ENCODE results near the gene DTL. TPM values are rescaled to one million over a fixed set of nuclear protein-coding genes. Genes with fewer than 3 reads are reported as not detected.
A peak's percentile ranks its signal among the peaks of the same experiment; 100 is the strongest.

The DTL gene
- total RNA-seq, 1 experiment from 2014 or later: 73.0 TPM

DNA sequence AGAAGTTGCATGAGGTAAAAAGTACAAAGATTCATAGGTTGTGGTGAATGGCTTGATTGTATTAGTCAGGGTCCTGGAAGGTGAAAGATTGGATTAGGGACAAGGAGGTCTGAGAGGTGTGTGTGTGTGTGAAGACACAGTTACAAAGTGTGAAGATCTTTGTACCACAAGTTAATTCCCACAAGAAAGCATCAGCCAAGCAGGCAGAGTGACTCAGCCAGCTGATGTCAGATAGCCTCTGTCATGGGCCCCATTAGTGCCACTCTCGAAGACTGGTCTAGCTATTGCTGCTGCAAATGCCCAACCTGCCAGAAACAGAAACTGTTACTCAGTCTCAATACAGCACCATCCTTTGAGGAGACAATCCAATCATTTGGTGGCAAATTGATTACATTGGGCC, 96.5 kb downstream of the DTL start:
- no peak overlapping the region for H3K27ac ChIP-seq (ENCODE audit: insufficient read length, low read depth, low read length)
- H4K8ac ChIP-seq (replicated peaks; ENCODE audit: insufficient read length, low read depth, low read length): no peak overlapping the region
- no peak overlapping the region for H3K9ac ChIP-seq (ENCODE audit: extremely low read depth, insufficient read length, low read length)
- no peak overlapping the region for H2BK15ac ChIP-seq (ENCODE audit: low read depth, low read length)
- H3K9me3 ChIP-seq (ENCODE audit: control insufficient read depth, low read depth, low read length): no peaks in the 10 kb centered on the region
- H3K14ac ChIP-seq (ENCODE audit: insufficient read depth, low read length): no peak overlapping the region
- H4K91ac ChIP-seq (ENCODE audit: insufficient read length, low read depth, low read length): no peak overlapping the region
- H4K5ac ChIP-seq (ENCODE audit: insufficient read length, low read depth, low read length): no peak overlapping the region
- Mint-ChIP-seq H3K4me3 (no peak overlapping the region), H3K27me3 (ENCODE audit: low read depth) (no peaks in the 10 kb centered on the region; the same call in 1 of the 2 replicates), H3K4me1 (peaks cover 6 to 15% of the 10 kb centered on the region in 2 experiments), H3K36me3 (ENCODE audit: insufficient read depth in 1 of 3, low read depth in 3 of 3) (peaks cover 6 to 16% (median 12%) of the 10 kb centered on the region in 3 experiments; a peak in 4 of 7 replicates), H3K27ac (0 out of 7 replicates have a peak overlapping the region, but pooled peaks of 1 of the 3 experiments have one; percentile 1), H3K9me3 (peaks cover 6 to 11% of the 10 kb centered on the region in 2 experiments; a peak in 4 of 5 replicates)
- no peak overlapping the region for H3K23ac ChIP-seq (ENCODE audit: insufficient read length, low read depth, low read length)
- WGBS (ENCODE audit: extremely low coverage, insufficient read length, low lambda C conversion rate): no CpG with 5 or more reads among the region's 1 CpG
- no peak overlapping the region for H2BK12ac ChIP-seq (ENCODE audit: insufficient read length, low read depth, low read length)
- H3K18ac ChIP-seq (ENCODE audit: insufficient read length, low read depth, low read length): no peak overlapping the region
- DNase-seq: no peak
- H2BK20ac ChIP-seq (ENCODE audit: low read depth, low read length, poor library complexity, severe bottlenecking): no peak overlapping the region
- H3K4ac ChIP-seq (ENCODE audit: low read depth, low read length): no peak overlapping the region
- no peaks in the 10 kb centered on the region for H3K79me2 ChIP-seq (ENCODE audit: insufficient read depth, low read length)
- no peak overlapping the region for H3T11ph ChIP-seq (ENCODE audit: low read length)
- no peak overlapping the region for H3K4me2 ChIP-seq (ENCODE audit: insufficient read depth, insufficient read length, low read length)
- no peaks in the 10 kb centered on the region for H3K23me2 ChIP-seq (ENCODE audit: insufficient read length, low read depth, low read length, poor library complexity, severe bottlenecking)
- H3K56ac ChIP-seq (ENCODE audit: insufficient read length, low read depth, low read length): no peak overlapping the region
- no peaks in the 10 kb centered on the region for H3K79me1 ChIP-seq (ENCODE audit: insufficient read depth, low read depth, low read length, poor library complexity, severe bottlenecking)
- H2AFZ ChIP-seq (ENCODE audit: low read length): no peak overlapping the region
- no peaks in the 10 kb centered on the region for H3K27me3 ChIP-seq (ENCODE audit: insufficient read depth, low read length)
- no peaks in the 10 kb centered on the region for H3K4me1 ChIP-seq (ENCODE audit: insufficient read depth, low read length)
- no peak overlapping the region for H2BK120ac ChIP-seq (ENCODE audit: low read depth, low read length, poor library complexity, severe bottlenecking)
- no peak overlapping the region for H2AK5ac ChIP-seq (ENCODE audit: insufficient read length, low read length)
- no peaks in the 10 kb centered on the region for H4K20me1 ChIP-seq (ENCODE audit: control insufficient read depth, insufficient read depth, insufficient read length)
- H2BK5ac ChIP-seq (ENCODE audit: insufficient read length, low read length): no peak overlapping the region
- TF ChIP-seq, protein P1, sequence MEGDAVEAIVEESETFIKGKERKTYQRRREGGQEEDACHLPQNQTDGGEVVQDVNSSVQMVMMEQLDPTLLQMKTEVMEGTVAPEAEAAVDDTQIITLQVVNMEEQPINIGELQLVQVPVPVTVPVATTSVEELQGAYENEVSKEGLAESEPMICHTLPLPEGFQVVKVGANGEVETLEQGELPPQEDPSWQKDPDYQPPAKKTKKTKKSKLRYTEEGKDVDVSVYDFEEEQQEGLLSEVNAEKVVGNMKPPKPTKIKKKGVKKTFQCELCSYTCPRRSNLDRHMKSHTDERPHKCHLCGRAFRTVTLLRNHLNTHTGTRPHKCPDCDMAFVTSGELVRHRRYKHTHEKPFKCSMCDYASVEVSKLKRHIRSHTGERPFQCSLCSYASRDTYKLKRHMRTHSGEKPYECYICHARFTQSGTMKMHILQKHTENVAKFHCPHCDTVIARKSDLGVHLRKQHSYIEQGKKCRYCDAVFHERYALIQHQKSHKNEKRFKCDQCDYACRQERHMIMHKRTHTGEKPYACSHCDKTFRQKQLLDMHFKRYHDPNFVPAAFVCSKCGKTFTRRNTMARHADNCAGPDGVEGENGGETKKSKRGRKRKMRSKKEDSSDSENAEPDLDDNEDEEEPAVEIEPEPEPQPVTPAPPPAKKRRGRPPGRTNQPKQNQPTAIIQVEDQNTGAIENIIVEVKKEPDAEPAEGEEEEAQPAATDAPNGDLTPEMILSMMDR (conservative IDR thresholded peaks at IDR 0.05): no peak

Measured in H9 (cell line).